HUES64 (cell line): ENCODE data around the gene SLC6A3.
"Not testable (repeated sequence)": the region's sequence is repeated elsewhere in the genome, so short reads cannot be mapped to it uniquely, and the experiment has no call there.

ENCODE experiments used
- H3K27ac ChIP-seq: 2 replicates; pipeline ENCODE4 v1.7.0; 2013; ENCODE audit warnings: low read depth, low read length, inconsistent platforms
- H3K27me3 ChIP-seq: 2 replicates; pipeline ENCODE4 v1.6.1; 2013; ENCODE audit warnings: mild to moderate bottlenecking, low read length; ENCODE audit not compliant: insufficient read depth
- H3K36me3 ChIP-seq: 2 replicates; pipeline ENCODE4 v1.6.1; 2013; ENCODE audit warnings: mild to moderate bottlenecking, low read length; ENCODE audit not compliant: insufficient read depth
- H3K4me1 ChIP-seq: 2 replicates; pipeline ENCODE4 v1.6.1; 2013; ENCODE audit warnings: mild to moderate bottlenecking, low read length, moderate library complexity; ENCODE audit not compliant: insufficient read depth
- H3K4me3 ChIP-seq: 2 replicates; pipeline ENCODE4 v1.5.1; 2013; ENCODE audit warnings: mild to moderate bottlenecking, low read length, moderate library complexity
- H3K9ac ChIP-seq: 2 replicates; pipeline ENCODE4 v1.6.1; 2013; ENCODE audit warnings: mild to moderate bottlenecking, low read depth, low read length
- H3K9me3 ChIP-seq: 2 replicates; pipeline ENCODE4 v1.6.1; 2013; ENCODE audit warnings: low read depth, low read length; ENCODE audit not compliant: insufficient read depth
- WGBS: fragments of 150-250, 120-280 bp; methylation state at CpG from one replicate; pipeline ENCODE4 v1.1.7; 2013; ENCODE audit warnings: missing lambda C conversion rate; 5-methylcytosine and 5-hydroxymethylcytosine counted together

The SLC6A3 gene

GRCh38 chr5:1378866-1379659, 66.2 kb downstream of the SLC6A3 start:
- Histone ChIP-seq H3K4me3 (no peak overlapping the region), H3K4me1 (no peaks in the 10 kb centered on the region), H3K27me3 (peaks cover 24% of the 10 kb centered on the region), H3K9ac (no peak overlapping the region), H3K27ac (no peak overlapping the region), H3K9me3 (peaks cover 7% of the 10 kb centered on the region), H3K36me3 (no peaks in the 10 kb centered on the region)
- 95% methylated on average over 24 of the region's 24 CpGs for WGBS

GRCh38 chr5:1378096-1378495, 67.1 kb downstream of the SLC6A3 start:
- H3K36me3 ChIP-seq, result no peaks in the 10 kb centered on the region
- H3K9ac ChIP-seq, result no peak overlapping the region
- 95% methylated on average over 18 of the region's 18 CpGs for WGBS
- no peaks in the 10 kb centered on the region for H3K4me1 ChIP-seq
- H3K4me3 ChIP-seq, result no peak overlapping the region
- peaks cover 21% of the 10 kb centered on the region for H3K27me3 ChIP-seq
- no peak overlapping the region for H3K27ac ChIP-seq
- peaks cover 7% of the 10 kb centered on the region for H3K9me3 ChIP-seq

GRCh38 chr5:1376981-1377380, 68.3 kb downstream of the SLC6A3 start:
- Histone ChIP-seq H3K4me3 (no peak overlapping the region), H3K9me3 (peaks cover 7% of the 10 kb centered on the region), H3K27me3 (peaks cover 21% of the 10 kb centered on the region), H3K4me1 (no peaks in the 10 kb centered on the region), H3K27ac (no peak overlapping the region), H3K9ac (no peak overlapping the region), H3K36me3 (no peaks in the 10 kb centered on the region)
- WGBS, result 92% methylated on average over 3 of the region's 3 CpGs

DNA sequence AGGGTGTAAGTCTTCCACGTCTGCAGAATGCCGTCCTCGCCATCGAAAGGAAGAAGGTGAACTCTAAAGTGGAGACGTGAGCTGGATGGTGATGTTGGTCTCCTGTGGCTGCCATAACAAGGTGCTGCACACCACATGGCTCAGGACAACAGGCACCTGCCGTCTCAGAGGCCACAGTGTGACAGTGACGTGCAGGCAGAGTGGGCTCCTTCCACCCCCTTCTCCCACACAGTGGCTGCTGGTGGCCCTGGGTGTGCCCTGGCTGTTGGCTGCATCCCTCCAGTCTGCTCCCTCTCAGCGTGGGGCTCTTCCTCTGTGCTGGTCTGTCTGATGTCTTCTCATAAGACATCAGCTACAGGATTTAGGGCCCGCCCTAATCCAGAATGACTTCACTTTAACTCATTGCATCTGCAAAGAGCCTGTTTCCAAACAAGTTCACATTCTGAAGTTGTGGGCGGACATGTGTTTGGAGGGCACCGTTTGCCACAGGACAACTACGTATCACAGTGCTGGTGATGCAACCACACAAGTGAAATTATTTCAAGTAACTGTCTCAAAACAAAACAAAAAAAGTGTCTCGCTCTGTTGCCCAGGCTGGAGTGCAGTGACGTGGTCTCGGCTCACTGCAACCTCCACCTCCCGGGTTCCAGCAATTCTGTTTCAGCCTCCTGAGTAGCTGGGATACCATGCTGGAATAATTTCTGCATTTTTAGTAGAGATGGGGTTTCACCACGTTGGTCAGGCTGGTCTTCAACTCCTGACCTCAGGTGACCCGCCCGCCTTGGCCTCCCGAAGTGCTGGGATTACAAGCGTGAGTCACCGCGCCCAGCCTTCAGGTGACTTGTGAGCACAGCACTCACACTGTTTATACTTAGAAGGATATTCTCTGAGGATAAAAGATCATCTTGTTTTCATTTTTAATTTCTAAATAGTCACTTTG, 69.1 kb downstream of the SLC6A3 start:
- peaks cover 16% of the 10 kb centered on the region for H3K27me3 ChIP-seq
- no peak overlapping the region for H3K4me3 ChIP-seq
- 89% methylated on average over 23 of the region's 23 CpGs for WGBS
- no peaks in the 10 kb centered on the region for H3K4me1 ChIP-seq
- no peak overlapping the region for H3K27ac ChIP-seq
- H3K9ac ChIP-seq, result no peak overlapping the region
- H3K9me3 ChIP-seq, result peaks cover 7% of the 10 kb centered on the region
- H3K36me3 ChIP-seq, result no peaks in the 10 kb centered on the region

- no peak overlapping the region for H3K9ac ChIP-seq
- H3K9me3 ChIP-seq, result peaks cover 2% of the 10 kb centered on the region
- peaks cover 7% of the 10 kb centered on the region; the same call in 1 of the 2 replicates for H3K27me3 ChIP-seq
- no peaks in the 10 kb centered on the region for H3K4me1 ChIP-seq
- no peak overlapping the region for H3K27ac ChIP-seq
- H3K36me3 ChIP-seq, result no peaks in the 10 kb centered on the region
- 89% methylated on average over 6 of the region's 6 CpGs for WGBS
- H3K4me3 ChIP-seq, result no peak overlapping the region
Measured at GRCh38 chr5:1374679-1375055, 70.6 kb downstream of the SLC6A3 start.

GRCh38 chr5:1374030-1374678, 71.1 kb downstream of the SLC6A3 start:
- no peak overlapping the region for H3K4me3 ChIP-seq
- H3K9me3 ChIP-seq, result no peaks in the 10 kb centered on the region
- H3K27me3 ChIP-seq, result 0 out of 2 replicates have a peak, but pooled peaks cover 3% of the 10 kb centered on the region
- no peaks in the 10 kb centered on the region for H3K4me1 ChIP-seq
- WGBS, result 90% methylated on average over 9 of the region's 9 CpGs
- no peak overlapping the region for H3K9ac ChIP-seq
- H3K27ac ChIP-seq, result no peak overlapping the region
- H3K36me3 ChIP-seq, result no peaks in the 10 kb centered on the region

DNA sequence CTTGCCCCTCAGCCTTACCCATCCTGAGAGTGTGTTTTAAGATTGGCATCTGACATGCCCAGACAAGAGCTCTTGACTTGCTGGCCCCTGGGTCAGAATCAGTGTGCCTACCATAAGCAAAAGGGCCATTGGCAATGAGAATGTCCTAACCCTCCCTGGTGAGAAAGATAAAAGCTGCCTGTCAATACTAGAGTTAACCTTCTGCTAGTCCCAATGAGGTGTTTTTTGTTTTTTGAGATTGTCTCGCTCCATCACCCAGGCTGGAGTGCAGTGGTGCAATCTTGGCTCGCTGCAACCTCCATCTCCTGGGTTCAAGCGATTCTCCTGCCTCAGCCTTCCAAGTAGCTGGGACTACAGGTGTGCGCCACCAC, 73.3 kb downstream of the SLC6A3 start:
- H3K9ac ChIP-seq, H3K9me3 ChIP-seq, H3K4me1 ChIP-seq, H3K36me3 ChIP-seq, H3K27ac ChIP-seq, H3K27me3 ChIP-seq, H3K4me3 ChIP-seq: not testable (repeated sequence)
- WGBS, result 95% methylated on average over 4 of the region's 4 CpGs

GRCh38 chr5:1371218-1371971, 73.8 kb downstream of the SLC6A3 start:
- no peak overlapping the region for H3K9ac ChIP-seq
- H3K4me3 ChIP-seq, result no peak overlapping the region
- no peaks in the 10 kb centered on the region for H3K27me3 ChIP-seq
- H3K27ac ChIP-seq, result no peak overlapping the region
- no peaks in the 10 kb centered on the region for H3K9me3 ChIP-seq
- WGBS, result 92% methylated on average over 13 of the region's 13 CpGs
- no peaks in the 10 kb centered on the region for H3K36me3 ChIP-seq
- no peaks in the 10 kb centered on the region for H3K4me1 ChIP-seq

DNA sequence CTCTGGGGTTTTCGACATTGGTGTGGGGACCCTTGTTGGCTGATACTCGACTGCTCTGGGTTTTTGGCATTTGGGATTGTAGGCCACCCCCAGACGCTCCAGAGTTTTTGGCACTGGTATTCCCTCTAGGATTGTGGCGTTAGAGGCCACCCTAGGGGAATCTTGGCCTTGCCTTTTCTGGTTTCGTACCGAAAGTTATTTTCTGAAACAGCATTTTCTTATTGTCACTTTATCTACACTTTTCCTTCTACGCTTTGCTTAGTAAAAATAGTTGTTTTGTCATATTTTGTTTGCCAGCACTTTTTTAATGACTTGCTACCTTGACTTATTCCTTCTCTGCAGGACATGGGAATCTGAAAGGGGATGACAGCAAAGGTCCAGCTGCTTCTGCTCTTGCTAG, 75.2 kb downstream of the SLC6A3 start:
- no peaks in the 10 kb centered on the region for H3K9me3 ChIP-seq
- H3K4me1 ChIP-seq, result no peaks in the 10 kb centered on the region
- WGBS, result 92% methylated on average over 6 of the region's 7 CpGs
- H3K9ac ChIP-seq, result no peak overlapping the region
- no peak overlapping the region for H3K4me3 ChIP-seq
- no peaks in the 10 kb centered on the region for H3K36me3 ChIP-seq
- H3K27me3 ChIP-seq, result no peaks in the 10 kb centered on the region
- H3K27ac ChIP-seq, result no peak overlapping the region

DNA sequence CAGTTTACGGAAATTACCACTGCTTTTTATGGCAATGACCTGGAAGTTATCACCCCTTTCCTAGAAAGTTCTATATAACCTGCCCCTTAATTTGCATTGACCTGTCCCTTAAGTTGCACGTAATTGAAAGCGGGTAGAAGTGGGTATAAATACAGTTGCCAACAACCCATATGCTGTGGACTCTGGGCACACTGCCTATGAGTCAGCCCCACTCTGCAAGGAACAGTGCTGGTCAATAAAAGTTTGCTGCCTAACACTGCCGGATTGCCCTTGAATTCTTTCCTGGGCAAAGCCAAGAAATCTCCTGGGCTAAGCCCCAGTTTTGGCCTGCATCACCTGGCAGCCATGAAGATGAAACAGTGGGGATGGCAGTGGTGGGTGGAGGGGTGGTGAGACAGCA, 76.5 kb downstream of the SLC6A3 start:
- Histone ChIP-seq H3K27me3 (no peaks in the 10 kb centered on the region), H3K9me3 (no peaks in the 10 kb centered on the region), H3K4me1 (no peaks in the 10 kb centered on the region), H3K9ac (no peak overlapping the region), H3K4me3 (no peak overlapping the region), H3K36me3 (no peaks in the 10 kb centered on the region), H3K27ac (no peak overlapping the region)
- whole genome bisulfite sequencing, result 94% methylated on average over 4 of the region's 4 CpGs
